ENCODE data around the gene CDC14A.

CDC14A gene

GRCh38 chr1:100538913-100539835 is 186.9 kb downstream of the CDC14A start:
- TF ChIP-seq CTCF (IDR thresholded peaks at IDR 0.05; ENCODE audit: low read depth, low read length, poor library complexity, severe bottlenecking), result no peak
- TF ChIP-seq EZH2phosphoT487 (IDR thresholded peaks at IDR 0.05; ENCODE audit: borderline replicate concordance, low read length), result 0 out of 2 replicates have a peak, but pooled peaks have one; percentile 27
- Histone ChIP-seq H3K9me2 (replicated peaks; ENCODE audit: control insufficient read depth, low read length) (no peaks in the 10 kb centered on the region), H3K27ac (ENCODE audit: low read depth, low read length) (no peak overlapping the region), H3K4me3 (ENCODE audit: low read length) (no peak overlapping the region), H3K27me3 (ENCODE audit: control insufficient read depth, low read length) (peaks cover 47% of the 10 kb centered on the region), H3K4me1 (ENCODE audit: control insufficient read depth, low read length) (0 out of 2 replicates have a peak, but pooled peaks cover 3% of the 10 kb centered on the region), H3K36me3 (ENCODE audit: control insufficient read depth, low read length) (no peaks in the 10 kb centered on the region), H3K4me2 (ENCODE audit: low read length) (no peak overlapping the region), H3K79me2 (ENCODE audit: control insufficient read depth, low read length) (no peaks in the 10 kb centered on the region), H3K9me3 (ENCODE audit: control insufficient read depth, insufficient read depth, low read length) (no peaks in the 10 kb centered on the region), H3F3A (ENCODE audit: control insufficient read depth, insufficient read depth) (no peaks in the 10 kb centered on the region), H4K20me1 (ENCODE audit: control insufficient read depth, insufficient read depth, low read depth, low read length) (no peaks in the 10 kb centered on the region)

GRCh38 chr1:100539836-100540536 is 187.7 kb downstream of the CDC14A start:
- TF ChIP-seq CTCF (IDR thresholded peaks at IDR 0.05; ENCODE audit: low read depth, low read length, poor library complexity, severe bottlenecking), result no peak
- TF ChIP-seq EZH2phosphoT487 (IDR thresholded peaks at IDR 0.05; ENCODE audit: borderline replicate concordance, low read length), result no peak
- Histone ChIP-seq H3K27ac (ENCODE audit: low read depth, low read length) (no peak overlapping the region), H3K9me2 (replicated peaks; ENCODE audit: control insufficient read depth, low read length) (no peaks in the 10 kb centered on the region), H3F3A (ENCODE audit: control insufficient read depth, insufficient read depth) (no peaks in the 10 kb centered on the region), H3K4me1 (ENCODE audit: control insufficient read depth, low read length) (0 out of 2 replicates have a peak, but pooled peaks cover 3% of the 10 kb centered on the region), H3K4me3 (ENCODE audit: low read length) (no peak overlapping the region), H3K27me3 (ENCODE audit: control insufficient read depth, low read length) (peaks cover 47% of the 10 kb centered on the region), H4K20me1 (ENCODE audit: control insufficient read depth, insufficient read depth, low read depth, low read length) (no peaks in the 10 kb centered on the region), H3K36me3 (ENCODE audit: control insufficient read depth, low read length) (no peaks in the 10 kb centered on the region), H3K79me2 (ENCODE audit: control insufficient read depth, low read length) (no peaks in the 10 kb centered on the region), H3K4me2 (ENCODE audit: low read length) (no peak overlapping the region), H3K9me3 (ENCODE audit: control insufficient read depth, insufficient read depth, low read length) (no peaks in the 10 kb centered on the region)

- no peaks in the 10 kb centered on the region for H3F3A ChIP-seq (ENCODE audit: control insufficient read depth, insufficient read depth)
- no peaks in the 10 kb centered on the region for H3K9me2 ChIP-seq (replicated peaks; ENCODE audit: control insufficient read depth, low read length)
- H3K4me2 ChIP-seq (ENCODE audit: low read length), result no peak overlapping the region
- no peaks in the 10 kb centered on the region for H3K36me3 ChIP-seq (ENCODE audit: control insufficient read depth, low read length)
- H3K27me3 ChIP-seq (ENCODE audit: control insufficient read depth, low read length), result peaks cover 32% of the 10 kb centered on the region
- no peak overlapping the region for H3K27ac ChIP-seq (ENCODE audit: low read depth, low read length)
- H3K4me1 ChIP-seq (ENCODE audit: control insufficient read depth, low read length), result no peaks in the 10 kb centered on the region
- TF ChIP-seq EZH2phosphoT487 (IDR thresholded peaks at IDR 0.05; ENCODE audit: borderline replicate concordance, low read length) (no peak), CTCF (IDR thresholded peaks at IDR 0.05; ENCODE audit: low read depth, low read length, poor library complexity, severe bottlenecking) (no peak)
- H3K9me3 ChIP-seq (ENCODE audit: control insufficient read depth, insufficient read depth, low read length), result no peaks in the 10 kb centered on the region
- H3K4me3 ChIP-seq (ENCODE audit: low read length), result no peak overlapping the region
- H4K20me1 ChIP-seq (ENCODE audit: control insufficient read depth, insufficient read depth, low read depth, low read length), result no peaks in the 10 kb centered on the region
- H3K79me2 ChIP-seq (ENCODE audit: control insufficient read depth, low read length), result no peaks in the 10 kb centered on the region
These were observed 190.0 kb downstream of the CDC14A start for GRCh38 chr1:100542285-100542684.

Data from DOHH2 (cell line).